Hypothalamus (tissue), 51 donors: ENCODE results near the gene HID1.
"Not testable (repeated sequence)": the region's sequence is repeated elsewhere in the genome, so short reads cannot be mapped to it uniquely, and the experiment has no call there.

Experiments
- DNase-seq, 51 donors: peaks; one replicate each; lab custom pipeline; 2025; lab: John Stamatoyannopoulos, UW

The HID1 gene, protein sequence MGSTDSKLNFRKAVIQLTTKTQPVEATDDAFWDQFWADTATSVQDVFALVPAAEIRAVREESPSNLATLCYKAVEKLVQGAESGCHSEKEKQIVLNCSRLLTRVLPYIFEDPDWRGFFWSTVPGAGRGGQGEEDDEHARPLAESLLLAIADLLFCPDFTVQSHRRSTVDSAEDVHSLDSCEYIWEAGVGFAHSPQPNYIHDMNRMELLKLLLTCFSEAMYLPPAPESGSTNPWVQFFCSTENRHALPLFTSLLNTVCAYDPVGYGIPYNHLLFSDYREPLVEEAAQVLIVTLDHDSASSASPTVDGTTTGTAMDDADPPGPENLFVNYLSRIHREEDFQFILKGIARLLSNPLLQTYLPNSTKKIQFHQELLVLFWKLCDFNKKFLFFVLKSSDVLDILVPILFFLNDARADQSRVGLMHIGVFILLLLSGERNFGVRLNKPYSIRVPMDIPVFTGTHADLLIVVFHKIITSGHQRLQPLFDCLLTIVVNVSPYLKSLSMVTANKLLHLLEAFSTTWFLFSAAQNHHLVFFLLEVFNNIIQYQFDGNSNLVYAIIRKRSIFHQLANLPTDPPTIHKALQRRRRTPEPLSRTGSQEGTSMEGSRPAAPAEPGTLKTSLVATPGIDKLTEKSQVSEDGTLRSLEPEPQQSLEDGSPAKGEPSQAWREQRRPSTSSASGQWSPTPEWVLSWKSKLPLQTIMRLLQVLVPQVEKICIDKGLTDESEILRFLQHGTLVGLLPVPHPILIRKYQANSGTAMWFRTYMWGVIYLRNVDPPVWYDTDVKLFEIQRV

DNA sequence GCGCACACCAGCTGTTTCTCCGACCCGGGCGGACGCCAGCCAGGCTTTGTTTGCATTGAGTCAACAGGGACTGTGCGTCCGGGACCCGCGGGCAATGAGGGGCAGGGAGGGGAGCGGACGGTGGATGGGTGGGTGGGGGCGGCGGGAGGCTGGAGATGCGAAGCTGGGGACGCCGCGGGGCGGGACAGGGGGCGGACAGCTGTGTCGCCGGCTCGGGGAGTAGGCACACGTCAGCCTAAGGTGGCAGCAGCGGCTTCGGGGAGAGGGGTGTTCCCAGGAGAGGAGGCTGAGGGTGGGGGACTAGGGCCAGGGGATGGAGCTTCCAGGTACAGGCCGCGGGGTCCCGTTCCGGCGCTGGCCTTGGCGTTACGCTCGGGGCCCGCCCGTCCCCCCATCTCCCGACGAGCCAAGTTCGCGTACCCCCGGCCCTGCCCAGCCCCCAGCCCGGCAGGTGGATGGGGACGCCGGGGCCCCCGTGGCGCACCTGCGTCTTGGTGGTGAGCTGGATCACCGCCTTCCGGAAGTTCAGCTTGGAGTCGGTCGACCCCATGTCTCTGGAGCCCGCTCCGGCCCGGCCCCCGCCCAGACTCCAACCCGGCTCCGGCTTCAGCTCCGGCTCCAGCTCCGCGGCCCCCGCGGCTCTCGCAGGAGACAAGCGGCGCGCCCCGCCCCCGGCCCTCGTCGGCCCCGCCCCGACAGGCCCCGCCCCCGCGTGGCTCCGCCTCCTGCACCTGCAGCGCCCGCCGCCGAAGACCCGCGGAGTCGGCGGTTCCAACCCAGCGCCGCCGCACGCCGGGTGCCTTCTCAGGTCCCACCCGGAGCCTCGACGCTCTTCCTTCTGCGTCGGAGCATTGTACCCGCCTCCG is at the start of gene HID1:
Gene HID1, minus strand, starts transcription at position 653 of the 866 bp plus-strand sequence. Its CDS starts 103 bp downstream, at position 550.
- DNase-seq = peak in 48 of 51 donors; percentile 11 to 93 (median 64)

DNA sequence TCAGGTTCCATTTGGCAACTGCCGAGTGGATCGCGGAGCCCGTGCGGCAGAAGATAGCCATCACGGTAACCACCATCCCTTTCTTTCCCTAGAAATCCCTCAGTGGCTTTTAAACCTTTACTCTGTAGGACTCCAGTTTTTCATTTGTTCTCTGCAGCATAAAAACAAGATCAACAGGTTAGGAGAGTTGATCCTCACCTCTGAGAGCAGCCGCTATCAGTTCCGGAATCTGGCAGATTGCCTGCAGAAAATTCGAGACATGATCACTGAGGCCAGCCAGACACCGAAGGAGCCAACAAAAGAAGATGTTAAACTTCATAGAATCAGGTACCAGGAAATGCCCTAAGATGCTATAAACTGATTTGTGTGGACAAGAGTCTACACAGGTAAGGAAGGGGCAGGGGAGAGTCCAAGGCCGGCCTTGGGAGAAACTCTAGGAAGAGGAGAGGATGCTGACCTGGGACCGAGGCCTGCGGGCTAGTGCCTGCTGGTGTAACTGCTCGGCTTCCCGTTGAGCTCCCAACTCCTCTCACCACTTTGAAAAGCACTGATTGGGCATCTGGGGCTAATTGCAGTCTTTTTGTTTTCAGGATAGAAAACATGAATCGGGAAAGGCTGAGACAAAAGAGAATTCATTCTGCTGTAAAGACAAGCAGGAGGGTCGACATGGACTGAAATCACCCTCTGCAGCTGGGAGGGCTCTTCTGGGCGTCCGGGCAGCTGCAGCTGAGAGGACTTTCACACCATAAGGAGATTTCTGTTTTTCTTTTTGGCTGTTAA is 48.0 kb upstream of the HID1 start:
- peak in 20 of 51 donors; percentile 7 to 76 (median 36) for DNase-seq

DNA sequence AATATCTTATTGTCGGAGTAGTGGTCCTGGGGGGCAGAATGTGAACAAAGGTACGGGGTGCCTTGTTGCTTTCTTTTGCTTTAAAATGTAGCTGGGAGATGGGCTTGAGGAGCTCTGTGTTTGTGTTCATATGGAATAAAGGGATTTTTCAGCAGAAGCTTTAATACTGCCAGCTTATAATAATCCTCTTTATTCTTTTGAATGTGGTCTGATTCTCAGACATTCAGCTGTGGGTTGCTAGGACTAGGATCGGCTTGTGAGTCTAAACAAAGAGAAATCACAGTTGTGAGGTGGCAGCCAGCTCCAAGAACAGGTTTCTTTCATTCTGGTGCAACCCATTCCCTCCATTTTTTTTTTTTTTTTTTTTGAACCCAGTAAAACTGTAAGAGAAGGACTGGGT is 47.2 kb upstream of the HID1 start:
- DNase-seq = peak in 4 of 51 donors; percentile 11 to 57 (median 28)

GRCh38 chr17:75019146-75019545 is 46.6 kb upstream of the HID1 start:
- peak in 3 of 51 donors; percentile 9 to 32 (median 11) for DNase-seq

DNA sequence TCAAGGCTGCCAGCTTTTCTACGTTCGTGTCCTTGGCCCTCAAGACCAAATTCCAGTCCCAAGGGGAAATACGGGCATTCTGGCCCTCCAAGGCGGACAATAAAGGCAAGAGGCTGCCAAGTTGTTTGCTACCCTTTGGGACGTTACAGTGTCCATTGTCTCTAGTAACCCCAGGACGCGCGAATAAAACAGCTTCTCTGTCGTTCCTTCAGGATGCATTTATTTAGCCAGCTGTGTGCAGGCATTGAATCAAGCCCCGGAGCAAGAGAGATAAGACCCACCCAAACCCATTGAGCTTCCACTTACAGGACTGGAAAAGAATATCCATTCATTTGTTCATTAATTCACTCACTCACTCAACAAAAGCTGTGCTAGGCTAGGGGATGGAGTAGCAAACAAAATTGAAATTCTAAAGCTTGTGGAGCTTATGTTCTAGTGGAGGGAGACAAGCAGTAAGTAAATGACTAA is 40.6 kb upstream of the HID1 start:
- no peak for DNase-seq

- DNase-seq = peak; percentile 30 to 94 (median 79)
Measured at GRCh38 chr17:75012346-75013091, 40.0 kb upstream of the HID1 start, which contains the start of gene MRPL58. Gene MRPL58 (plus strand): TSS chr17:75012670. CDS start chr17:75012687, 17 bp downstream.

DNA sequence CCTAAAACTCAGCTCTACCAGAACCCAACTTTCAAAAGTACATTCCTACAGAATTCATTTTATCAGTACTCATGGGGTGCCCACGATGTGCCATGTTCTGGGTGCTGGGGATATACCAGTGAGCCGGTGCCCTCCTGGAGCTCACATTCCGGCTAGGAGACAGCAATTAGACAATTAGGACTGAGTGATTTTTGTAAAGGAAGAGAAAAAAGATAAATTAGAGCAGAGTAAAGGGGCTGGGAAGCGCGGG is 39.5 kb upstream of the HID1 start:
- peak in 2 of 51 donors; percentile 29 to 77 for DNase-seq

- peak in 26 of 51 donors; percentile 16 to 69 (median 36) for DNase-seq
Measured at GRCh38 chr17:75011401-75012095, 39.0 kb upstream of the HID1 start.

- DNase-seq = peak in 3 of 51 donors; percentile 10 to 36 (median 28)
Measured at GRCh38 chr17:75010683-75011400, 38.3 kb upstream of the HID1 start.

GRCh38 chr17:75009139-75009724 is 36.7 kb upstream of the HID1 start:
- no peak for DNase-seq

DNA sequence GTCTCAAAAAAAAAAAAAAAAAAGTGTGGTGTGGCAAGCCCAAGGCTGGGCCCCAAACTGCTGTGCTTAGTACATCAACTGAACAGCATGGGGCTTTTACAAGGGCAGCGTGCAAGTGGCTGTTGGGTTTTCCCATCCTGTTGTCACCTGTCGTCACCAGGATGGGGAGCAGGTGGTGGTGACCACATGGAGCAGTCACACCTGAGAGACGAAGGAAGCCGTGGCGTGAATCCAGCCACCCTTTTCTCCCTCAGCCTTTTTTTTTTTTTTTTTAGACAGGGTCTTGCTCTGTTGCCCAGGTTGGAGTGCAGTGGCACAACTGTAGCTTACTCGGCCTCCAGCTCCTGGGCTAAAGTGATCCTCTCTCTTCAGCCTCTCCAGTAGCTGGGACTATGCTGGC is 35.8 kb upstream of the HID1 start:
- DNase-seq = no peak

DNA sequence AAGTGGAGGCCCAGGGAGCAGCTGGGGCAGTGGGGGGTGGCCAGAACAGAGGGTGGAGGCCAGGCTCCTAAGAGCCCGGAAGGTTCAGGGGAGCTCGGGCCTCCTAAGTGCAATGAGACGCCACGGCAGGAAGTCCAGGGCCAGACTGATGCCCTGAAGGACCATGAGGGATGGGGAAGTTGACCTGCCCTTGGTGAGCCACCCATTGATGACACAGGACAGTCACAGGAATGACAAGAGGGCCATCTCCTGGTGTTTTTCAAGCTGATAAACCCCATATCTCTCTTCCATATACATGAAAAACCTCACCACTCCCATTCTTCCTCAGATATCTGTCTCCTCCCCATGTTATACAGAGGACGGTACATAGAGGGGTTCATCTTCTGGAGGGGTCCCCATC is 34.1 kb upstream of the HID1 start:
- no peak for DNase-seq

DNA sequence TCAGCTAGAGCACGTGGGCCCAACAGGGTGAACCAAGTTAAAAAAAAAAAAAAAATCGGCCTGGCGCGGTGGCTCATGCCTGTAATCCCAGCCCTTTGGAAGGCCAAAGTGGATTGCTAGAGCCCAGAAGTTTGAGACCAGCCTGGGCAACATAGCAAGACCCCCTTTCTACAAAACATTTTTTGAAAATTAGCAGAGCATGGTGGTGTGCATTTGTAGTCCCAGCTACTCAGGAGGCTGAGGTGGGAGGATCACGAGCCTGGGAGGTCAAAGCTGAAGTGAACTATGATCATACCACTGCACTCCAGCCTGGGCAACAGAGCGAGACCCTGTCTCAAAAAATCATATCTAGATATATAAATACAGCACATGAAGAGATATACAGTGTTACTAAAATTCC is 33.5 kb upstream of the HID1 start:
- DNase-seq = not testable (repeated sequence)

DNA sequence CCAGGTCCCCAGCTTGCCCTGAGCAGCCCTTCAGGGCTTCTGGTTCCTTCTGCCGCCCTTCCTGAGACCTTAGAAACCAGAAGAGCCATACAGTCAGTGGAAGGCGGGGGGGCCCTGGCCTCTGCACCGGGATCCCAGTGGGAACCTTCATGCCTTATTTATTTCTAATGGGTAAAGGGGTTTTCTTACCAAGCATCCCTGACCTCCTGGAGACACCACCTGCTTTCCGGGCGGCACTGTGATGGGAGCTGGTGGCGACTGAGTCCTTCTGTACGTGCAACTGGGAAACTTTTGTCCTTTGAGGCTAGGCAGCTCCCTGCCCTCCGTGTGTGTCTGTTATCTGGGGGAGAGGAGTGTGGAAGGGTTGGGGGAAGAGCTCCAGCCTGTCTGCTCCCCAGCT is 32.7 kb upstream of the HID1 start:
- DNase-seq = no peak

GRCh38 chr17:75004371-75004770 is 31.8 kb upstream of the HID1 start:
- DNase-seq = no peak

DNA sequence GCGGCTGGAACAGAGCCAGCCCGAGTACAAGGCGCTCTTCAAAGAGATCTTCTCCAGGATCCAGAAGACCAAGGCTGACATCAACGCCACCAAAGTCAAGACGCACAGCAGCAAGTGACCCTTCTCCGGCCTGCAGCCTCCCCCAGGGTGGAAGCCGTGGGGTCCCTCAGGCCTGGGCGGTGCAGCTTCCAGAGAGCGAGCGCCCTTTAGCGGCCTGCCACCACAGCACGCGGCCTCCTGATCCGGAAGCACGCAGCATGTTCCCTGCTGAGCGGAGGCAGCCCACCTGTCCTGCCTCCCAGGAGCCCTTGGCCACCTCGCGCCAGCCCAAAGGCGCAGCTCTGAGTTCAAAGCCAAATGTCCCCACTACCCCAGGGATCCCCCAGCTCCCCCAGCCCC is 31.4 kb upstream of the HID1 start:
- DNase-seq = no peak
